Measurements from ENCODE around the gene TMEM132C.

The TMEM132C gene

GRCh38 chr12:128276471-128276870, 9.5 kb downstream of the TMEM132C start:
- POLR2A ChIA-PET, result no interaction called here
- CTCF ChIA-PET, result no interaction called here

GRCh38 chr12:128286970-128287369, 20.0 kb downstream of the TMEM132C start:
- TF ChIP-seq CTCF (IDR thresholded peaks at IDR 0.05; ENCODE audit: insufficient read depth, low read length, missing control alignments), result no peak
- ChIA-PET POLR2A (no interaction called here), CTCF (no interaction called here)
- DNase-seq (ENCODE audit: low read depth, low spot score), result no peak
- H3K4me3 ChIP-seq (ENCODE audit: low read depth, low read length), result no peak overlapping the region

More at GRCh38 chr12:128276471-128276870, 9.5 kb downstream of the TMEM132C start:
- no peak for TF ChIP-seq CTCF (IDR thresholded peaks at IDR 0.05; ENCODE audit: insufficient read depth, low read length, missing control alignments)
- H3K4me3 ChIP-seq (ENCODE audit: low read depth, low read length), result no peak overlapping the region
- DNase-seq (ENCODE audit: low read depth, low spot score), result no peak

GRCh38 chr12:128288357-128288756, 21.4 kb downstream of the TMEM132C start:
- no peak for DNase-seq (ENCODE audit: low read depth, low spot score)
- CTCF ChIA-PET, result no interaction called here
- POLR2A ChIA-PET, result no interaction called here
- TF ChIP-seq CTCF (IDR thresholded peaks at IDR 0.05; ENCODE audit: insufficient read depth, low read length, missing control alignments), result no peak
- H3K4me3 ChIP-seq (ENCODE audit: low read depth, low read length), result no peak overlapping the region

- H3K4me3 ChIP-seq (ENCODE audit: low read depth, low read length), result no peak overlapping the region
- POLR2A ChIA-PET, result no interaction called here
- TF ChIP-seq CTCF (IDR thresholded peaks at IDR 0.05; ENCODE audit: insufficient read depth, low read length, missing control alignments), result no peak
- CTCF ChIA-PET, result no interaction called here
- no peak for DNase-seq (ENCODE audit: low read depth, low spot score)
Observed at GRCh38 chr12:128288896-128289295, 21.9 kb downstream of the TMEM132C start.

- ChIA-PET POLR2A (no interaction called here), CTCF (no interaction called here)
Observed at GRCh38 chr12:128290938-128291337, 24.0 kb downstream of the TMEM132C start.

DNA sequence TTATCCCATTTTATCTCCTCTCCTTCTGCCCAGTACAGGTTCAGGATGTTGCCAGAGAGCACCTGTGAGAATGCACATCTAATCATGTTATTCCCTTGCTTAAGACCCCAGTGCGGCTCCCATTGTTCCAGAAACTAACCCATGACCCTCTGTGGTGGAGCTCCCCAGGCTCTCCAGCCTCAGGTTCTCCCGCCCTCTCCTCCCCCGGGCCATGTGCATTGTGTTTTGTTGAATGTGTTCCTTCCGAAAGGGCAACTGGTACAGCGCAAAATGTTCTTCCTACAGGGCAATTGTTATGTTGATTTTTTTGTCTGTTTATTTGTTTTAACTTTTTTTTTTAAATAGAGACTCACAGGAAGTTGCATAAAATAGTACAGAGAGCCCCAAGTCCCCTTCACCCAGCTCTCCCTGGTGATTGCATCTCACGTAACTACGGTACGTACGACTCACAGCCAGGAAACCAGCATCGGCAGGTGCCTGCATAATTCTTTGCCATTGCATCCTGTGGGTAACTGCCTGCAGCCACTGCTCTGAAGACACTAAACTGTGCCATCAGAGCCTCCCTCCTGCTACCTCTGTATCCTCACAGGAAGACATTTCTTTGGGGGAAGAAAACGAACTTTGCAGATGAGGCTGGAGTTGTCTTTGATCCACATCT, 31.2 kb downstream of the TMEM132C start:
- no peak for DNase-seq (ENCODE audit: low read depth, low spot score)
- no peak overlapping the region for H3K4me3 ChIP-seq (ENCODE audit: low read depth, low read length)
- CTCF ChIA-PET, result no interaction called here
- POLR2A ChIA-PET, result no interaction called here
- TF ChIP-seq CTCF (IDR thresholded peaks at IDR 0.05; ENCODE audit: insufficient read depth, low read length, missing control alignments), result no peak

More at GRCh38 chr12:128290938-128291337, 24.0 kb downstream of the TMEM132C start:
- H3K4me3 ChIP-seq (ENCODE audit: low read depth, low read length), result no peak overlapping the region
- TF ChIP-seq CTCF (IDR thresholded peaks at IDR 0.05; ENCODE audit: insufficient read depth, low read length, missing control alignments), result no peak
- DNase-seq (ENCODE audit: low read depth, low spot score), result no peak
